GM12874 (cell line): Measurements from ENCODE around the gene SLC6A9.

Source experiments
- TF ChIP-seq, protein P1 (sequence below): IDR thresholded peaks from 2 replicates; pipeline ENCODE4 v1.5.1; 2011; ENCODE audit warnings: low read depth, mild to moderate bottlenecking, control low read depth, low read length, moderate library complexity; ENCODE audit not compliant: insufficient read depth

Gene SLC6A9

DNA sequence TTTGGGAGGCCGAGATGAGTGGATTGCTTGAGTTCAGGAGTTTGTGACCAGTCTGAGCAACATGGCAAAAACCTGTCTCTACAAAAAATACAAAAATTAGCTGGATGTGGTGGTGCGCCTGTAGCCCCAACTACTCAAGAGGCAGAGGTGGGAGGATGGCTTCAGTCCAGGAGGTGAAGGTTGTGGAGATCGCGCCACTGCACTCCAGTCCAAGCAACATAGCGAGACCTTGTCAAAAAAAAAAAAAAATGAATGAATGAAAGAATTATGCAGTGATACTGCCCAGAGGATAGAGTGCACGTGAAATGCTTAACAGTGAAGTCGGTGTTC is 61.9 kb downstream of the SLC6A9 start:
- TF ChIP-seq, protein P1, sequence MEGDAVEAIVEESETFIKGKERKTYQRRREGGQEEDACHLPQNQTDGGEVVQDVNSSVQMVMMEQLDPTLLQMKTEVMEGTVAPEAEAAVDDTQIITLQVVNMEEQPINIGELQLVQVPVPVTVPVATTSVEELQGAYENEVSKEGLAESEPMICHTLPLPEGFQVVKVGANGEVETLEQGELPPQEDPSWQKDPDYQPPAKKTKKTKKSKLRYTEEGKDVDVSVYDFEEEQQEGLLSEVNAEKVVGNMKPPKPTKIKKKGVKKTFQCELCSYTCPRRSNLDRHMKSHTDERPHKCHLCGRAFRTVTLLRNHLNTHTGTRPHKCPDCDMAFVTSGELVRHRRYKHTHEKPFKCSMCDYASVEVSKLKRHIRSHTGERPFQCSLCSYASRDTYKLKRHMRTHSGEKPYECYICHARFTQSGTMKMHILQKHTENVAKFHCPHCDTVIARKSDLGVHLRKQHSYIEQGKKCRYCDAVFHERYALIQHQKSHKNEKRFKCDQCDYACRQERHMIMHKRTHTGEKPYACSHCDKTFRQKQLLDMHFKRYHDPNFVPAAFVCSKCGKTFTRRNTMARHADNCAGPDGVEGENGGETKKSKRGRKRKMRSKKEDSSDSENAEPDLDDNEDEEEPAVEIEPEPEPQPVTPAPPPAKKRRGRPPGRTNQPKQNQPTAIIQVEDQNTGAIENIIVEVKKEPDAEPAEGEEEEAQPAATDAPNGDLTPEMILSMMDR = no peak

DNA sequence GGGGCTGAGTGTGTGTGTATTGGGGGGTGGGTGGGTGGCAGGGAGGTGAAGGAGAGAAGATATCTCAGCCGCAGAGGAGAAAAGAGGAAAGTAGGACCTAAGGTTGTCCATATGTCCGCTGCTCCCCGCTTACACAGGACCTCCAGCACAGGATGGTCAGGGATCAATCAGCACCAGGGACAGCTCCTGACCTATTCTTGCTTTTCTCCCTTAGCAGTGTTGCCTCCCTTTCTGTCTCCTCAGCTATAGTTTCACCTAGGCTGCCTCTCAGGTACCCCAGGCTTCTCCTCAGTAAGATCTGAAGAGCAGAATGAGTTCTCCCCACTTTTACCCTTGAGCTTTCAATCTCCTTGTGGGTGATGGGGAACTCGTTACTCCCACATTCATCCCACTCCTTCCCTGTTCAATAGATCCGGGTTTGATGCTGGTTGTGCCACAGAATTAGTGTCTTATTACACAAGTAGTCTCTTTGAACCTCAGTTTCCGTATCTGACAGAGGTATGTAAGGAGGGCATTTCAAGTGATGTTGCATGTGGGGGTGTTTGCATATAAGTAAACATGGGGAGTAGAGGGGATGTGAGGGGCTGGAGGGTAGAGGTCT is 62.8 kb downstream of the SLC6A9 start:
- TF ChIP-seq, protein P1 = no peak

DNA sequence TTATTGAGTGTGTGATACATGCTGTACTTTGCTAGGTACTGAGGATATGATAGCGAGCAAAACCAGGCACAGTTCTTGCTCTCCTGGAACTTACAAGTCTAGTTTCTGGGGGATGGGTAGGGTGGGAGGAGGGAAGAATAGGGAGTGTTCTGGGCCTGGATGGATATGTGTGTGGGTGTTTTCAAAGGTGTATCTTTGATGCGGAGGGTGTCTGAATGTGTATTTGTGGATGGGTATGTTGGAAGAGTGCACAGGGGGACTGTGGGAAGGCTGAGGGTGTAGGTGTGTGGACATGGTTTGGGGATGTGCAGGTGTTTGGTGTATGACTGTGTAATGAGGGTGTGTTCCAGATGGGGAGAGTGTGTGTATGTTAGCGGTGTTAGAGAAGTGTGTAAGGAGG is 65.9 kb downstream of the SLC6A9 start:
- TF ChIP-seq, protein P1 = no peak

DNA sequence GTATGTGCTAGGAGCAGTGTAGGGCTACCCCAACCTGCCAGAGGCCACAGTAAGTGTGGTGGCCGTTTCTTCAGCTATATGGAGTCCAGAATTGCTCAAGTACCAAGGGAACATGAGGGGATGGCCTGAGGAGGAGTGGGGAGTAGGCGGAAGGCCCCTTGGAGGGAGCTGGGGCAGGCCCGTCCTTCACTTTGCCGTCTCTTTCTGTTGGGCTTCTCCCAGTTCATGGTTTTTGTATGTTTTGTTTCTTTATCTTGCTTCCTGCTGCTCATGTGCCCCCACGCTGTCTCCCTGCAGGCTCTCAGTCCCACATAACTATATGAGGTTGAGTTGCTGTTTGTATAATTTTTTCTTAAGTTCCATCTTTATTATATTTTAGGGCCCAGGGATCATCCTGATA is 67.4 kb downstream of the SLC6A9 start:
- TF ChIP-seq, protein P1 = no peak

DNA sequence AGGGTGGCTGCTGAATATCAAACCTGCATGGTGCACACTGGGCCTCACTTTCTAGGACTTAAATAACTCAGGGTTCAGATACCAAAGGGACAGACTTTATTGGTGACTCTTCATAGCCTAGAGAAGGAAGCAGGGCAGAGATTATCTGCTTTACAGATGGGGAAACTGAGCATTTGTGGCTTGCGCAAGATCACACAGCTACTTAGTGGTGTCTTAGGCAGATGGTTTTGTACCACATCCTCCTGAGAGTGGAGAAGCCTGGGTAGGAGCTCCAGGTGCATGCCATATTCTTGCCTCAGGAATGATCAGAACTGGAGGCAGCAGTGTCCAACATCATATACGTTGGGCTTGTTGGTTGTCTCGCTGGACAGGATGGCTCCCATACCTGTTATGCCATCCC is 68.3 kb downstream of the SLC6A9 start:
- TF ChIP-seq, protein P1 = no peak

DNA sequence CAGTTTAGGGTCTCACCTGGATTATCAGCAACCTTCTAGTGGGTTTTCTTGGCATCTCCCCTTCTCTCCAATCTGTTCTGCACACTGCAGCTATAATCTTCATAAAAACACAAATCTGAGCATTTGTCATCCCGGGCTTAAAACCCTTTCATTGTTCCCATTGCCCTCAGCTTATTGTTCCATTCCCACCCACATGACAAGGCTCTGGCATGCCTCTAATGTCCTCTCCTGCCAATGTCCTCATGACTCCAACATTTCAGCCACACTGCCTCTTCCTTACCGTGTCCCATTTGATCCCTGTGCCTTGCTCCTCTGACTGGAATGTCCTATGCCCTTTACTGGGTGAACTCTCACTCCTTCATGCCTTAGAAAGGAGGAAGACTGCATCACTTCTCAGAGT is 68.9 kb downstream of the SLC6A9 start:
- TF ChIP-seq, protein P1 = no peak

DNA sequence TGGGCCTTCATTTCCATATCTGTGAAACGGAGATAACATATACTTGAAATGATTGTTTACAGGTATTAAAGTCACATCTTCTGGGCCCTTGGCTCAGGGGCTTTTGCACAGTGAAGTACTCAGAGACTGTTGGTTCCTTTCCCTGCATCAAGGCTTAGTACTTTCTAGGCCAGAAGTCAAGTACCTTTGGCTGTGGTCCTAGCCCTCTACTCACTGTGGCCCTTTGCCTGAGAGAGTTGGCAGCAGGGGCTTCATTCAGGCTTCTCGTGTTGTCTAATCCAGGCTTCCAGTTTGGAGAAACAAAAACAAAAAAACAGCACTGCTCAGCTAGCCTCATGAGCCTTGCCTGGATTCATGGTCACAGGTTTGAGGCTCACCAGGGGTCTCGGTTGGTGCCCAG is 69.6 kb downstream of the SLC6A9 start:
- TF ChIP-seq, protein P1 = no peak
